Motor neuron (in vitro differentiated cells): ENCODE measurements around the gene SEMA5A. TPM values are rescaled to one million over a fixed set of nuclear protein-coding genes. Genes with fewer than 3 reads are reported as not detected.
"Not testable (repeated sequence)": the region's sequence is repeated elsewhere in the genome, so short reads cannot be mapped to it uniquely, and the experiment has no call there.

ENCODE experiments used
- ATAC-seq, 8 experiments: fragments of 200-7000 bp; cut with Tn5 transposase; replicated peaks in 6 of 8; 2 replicates each; pipeline ENCODE4 v1.8.0; 2021; ENCODE audit warnings: mild to moderate bottlenecking in 8 of 8, moderate library complexity in 8 of 8
- H3K27ac ChIP-seq, 2 donors: fragments of 250-450 bp; sonication (Bioruptor Pico); 2 replicates each; pipeline ENCODE4 v1.9.0; 2021; ENCODE audit warnings: antibody characterized with exemption in 2 of 2, mild to moderate bottlenecking in 2 of 2, moderate library complexity in 1 of 2
- H3K4me1 ChIP-seq, 2 donors: fragments of 250-450 bp; sonication (Bioruptor Pico); replicated peaks in 1 of 2; 2 replicates each; pipeline ENCODE4 v1.6.1; 2021; ENCODE audit warnings: antibody characterized with exemption in 2 of 2, mild to moderate bottlenecking in 2 of 2, moderate library complexity in 1 of 2
- H3K4me3 ChIP-seq, 5 donors: fragments of 250-450 bp; sonication (Bioruptor Pico); 2 replicates each; pipeline ENCODE4 v1.9.0; 2021; ENCODE audit warnings: antibody characterized with exemption in 5 of 5, mild to moderate bottlenecking in 5 of 5, moderate library complexity in 4 of 5
- WGBS, 10 experiments: fragments of 450-650 bp; shearing (Covaris generic); methylation state at CpG; one replicate each; pipeline ENCODE4 v1.0.0; 2022; 5-methylcytosine and 5-hydroxymethylcytosine counted together
- in situ Hi-C, 9 experiments: fragments of 400-800 bp; cut with MboI; loops; one replicate each; pipeline ENCODE4 v1.15.0; 2021; ENCODE audit warnings: low sequenced_read_pairs in 9 of 9, low pct_unique_long_range_greater_than_20kb in 2 of 9; ENCODE audit not compliant: unreplicated experiment in 9 of 9
- total RNA-seq, 8 experiments: library from RNA; unstranded; fragments of 300-600 nt; gene quantifications; 2 replicates each; pipeline versions ENCODE4 v1.2.3 to v1.2.4, GENCODE V29; 2022

The SEMA5A gene
- total RNA-seq, 8 experiments from 2014 or later: 0.73 to 98.5 (median 17.5) TPM

DNA sequence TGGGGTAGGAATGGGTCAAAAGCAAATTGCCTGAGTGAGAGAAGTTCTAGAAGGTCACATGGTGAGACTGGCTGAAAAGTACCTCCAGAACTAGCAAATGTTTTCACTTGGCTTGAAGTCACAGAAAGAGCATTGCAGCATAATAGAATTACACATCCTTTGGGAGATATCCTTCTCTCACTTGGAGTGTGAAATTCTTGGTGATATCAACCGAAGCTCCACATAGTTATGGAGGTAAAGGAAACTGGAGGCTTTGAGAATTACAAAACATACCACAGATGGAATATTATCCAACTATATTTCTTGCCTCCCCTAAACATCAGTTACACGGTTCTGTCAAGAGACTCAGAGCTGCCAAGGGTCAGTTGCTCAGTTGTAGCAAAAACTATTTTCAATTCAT is 182.4 kb downstream of the SEMA5A start:
- Histone ChIP-seq H3K27ac (no peak overlapping the region), H3K4me1 (peaks cover 4 to 5% of the 10 kb centered on the region in 2 donors), H3K4me3 (no peak overlapping the region)
- in situ Hi-C loops: loop anchor here in 1 of 9 experiments (25.0 kb wide), 1 partner anchor 174 kb away; the partner anchor contains the start of gene SEMA5A
- ATAC-seq: no peak
- 10 to 100% (median 87%) methylated on average over 1 to 2 of the region's 2 CpGs; no CpG with 5 or more reads in 2 of the 10 experiments for WGBS, 10 experiments

DNA sequence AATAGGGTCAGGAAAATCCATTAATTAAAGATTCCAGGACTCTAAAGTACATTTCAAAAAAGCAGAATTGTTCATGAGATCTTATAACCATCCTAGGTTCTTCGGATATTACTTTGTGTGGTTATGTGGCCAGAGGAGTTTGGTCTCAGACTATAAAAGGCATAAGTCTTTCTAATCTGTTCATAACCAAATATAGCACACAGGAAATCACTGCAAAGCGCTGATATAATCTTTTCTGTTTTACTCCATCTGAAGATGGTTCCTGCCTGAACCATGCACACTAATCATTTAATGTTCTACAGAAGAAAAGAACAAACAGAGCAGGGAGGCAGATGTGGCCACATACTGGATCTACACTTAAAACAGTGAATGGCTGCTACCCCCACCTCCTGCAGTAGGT is 182.8 kb downstream of the SEMA5A start:
- Histone ChIP-seq H3K27ac (no peak overlapping the region), H3K4me1 (peaks cover 4 to 5% of the 10 kb centered on the region in 2 donors), H3K4me3 (no peak overlapping the region)
- 43 to 75% (median 50%) methylated on average over 1 to 2 of the region's 2 CpGs; no CpG with 5 or more reads in 3 of the 10 experiments for WGBS, 10 experiments
- in situ Hi-C loops: loop anchor here in 1 of 9 experiments (25.0 kb wide), 1 partner anchor 174 kb away; the partner anchor contains the start of gene SEMA5A
- no peak for ATAC-seq

DNA sequence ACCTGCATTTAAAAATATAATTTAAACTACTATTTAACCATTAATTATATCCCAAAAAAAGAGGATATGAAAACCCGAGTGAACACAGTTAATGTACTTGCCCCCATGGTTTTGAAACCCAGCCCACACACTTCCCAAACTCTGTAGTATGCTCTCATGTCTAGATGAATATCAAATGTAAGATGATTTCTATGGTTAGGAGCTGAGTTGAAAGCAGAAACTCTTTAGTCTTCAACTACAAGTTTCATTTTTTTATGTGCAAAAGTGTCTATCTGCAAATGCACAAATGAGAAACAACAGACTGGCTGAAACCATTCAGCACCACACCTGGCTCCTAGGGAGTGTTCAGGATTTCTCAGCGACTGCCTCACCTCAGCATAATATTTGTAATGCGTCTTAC is 183.3 kb downstream of the SEMA5A start:
- 22 to 100% (median 91%) methylated on average over 1 to 3 of the region's 3 CpGs for WGBS, 10 experiments
- Histone ChIP-seq H3K27ac (no peak overlapping the region), H3K4me3 (no peak overlapping the region), H3K4me1 (peaks cover 4 to 5% of the 10 kb centered on the region in 2 donors)
- in situ Hi-C loops: loop anchor here in 1 of 9 experiments (25.0 kb wide), 1 partner anchor 175 kb away; the partner anchor contains the start of gene SEMA5A
- ATAC-seq: peak in 1 of 8 experiments; percentile 19

GRCh38 chr5:9361835-9362234 is 184.0 kb downstream of the SEMA5A start:
- peak in 2 of 8 experiments; percentile 38 to 41 for ATAC-seq
- in situ Hi-C loops: loop anchor here in 1 of 9 experiments (25.0 kb wide), 1 partner anchor 175 kb away; the partner anchor contains the start of gene SEMA5A
- 14 to 90% (median 66%) methylated on average over 1 to 6 of the region's 8 CpGs; no CpG with 5 or more reads in 2 of the 10 experiments for WGBS, 10 experiments
- H3K4me3 ChIP-seq: no peak overlapping the region
- peaks cover 4 to 5% of the 10 kb centered on the region in 2 donors for H3K4me1 ChIP-seq
- H3K27ac ChIP-seq: no peak overlapping the region

- Histone ChIP-seq H3K4me1 (peaks cover 0 to 7% of the 10 kb centered on the region in 2 donors), H3K27ac (no peak overlapping the region), H3K4me3 (no peak overlapping the region)
- 40 to 100% (median 96%) methylated on average over 1 to 2 of the region's 2 CpGs; no CpG with 5 or more reads in 1 of the 10 experiments for WGBS, 10 experiments
- in situ Hi-C loops: loop anchor here in 1 of 9 experiments (25.0 kb wide), 1 partner anchor 178 kb away; the partner anchor contains the start of gene SEMA5A
- ATAC-seq: peak in 3 of 8 experiments; percentile 59 to 91 (median 69)
Measured at GRCh38 chr5:9358961-9359685, 186.8 kb downstream of the SEMA5A start.

DNA sequence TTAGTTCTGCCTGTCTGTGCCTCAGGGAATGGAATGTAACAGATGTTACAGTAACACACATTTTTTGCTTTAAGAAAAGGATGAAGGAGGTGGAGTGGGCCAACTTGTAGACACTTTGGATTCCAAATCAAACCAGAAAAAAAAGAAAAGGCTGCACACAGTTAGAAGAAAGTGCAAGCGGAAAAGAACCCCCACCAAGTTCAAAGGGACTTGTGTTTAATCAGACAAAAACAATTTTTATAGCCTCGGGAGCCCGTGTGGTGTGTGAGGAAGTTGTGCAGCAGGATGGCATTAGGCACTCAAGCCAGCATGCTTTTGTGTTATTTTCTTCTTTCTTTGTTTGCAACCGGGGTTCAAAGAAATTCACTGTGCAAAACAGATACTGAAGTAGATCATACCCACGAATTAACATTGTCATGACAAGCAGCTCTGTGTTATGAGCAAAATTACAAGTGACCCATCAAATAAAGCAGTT is 189.5 kb downstream of the SEMA5A start:
- H3K27ac ChIP-seq: no peak overlapping the region
- 31 to 74% (median 56%) methylated on average over 2 to 5 of the region's 5 CpGs; no CpG with 5 or more reads in 3 of the 10 experiments for WGBS, 10 experiments
- in situ Hi-C loops: loop anchor here in 1 of 9 experiments (25.0 kb wide), 1 partner anchor 181 kb away; the partner anchor contains the start of gene SEMA5A
- H3K4me1 ChIP-seq: peaks cover 0 to 7% of the 10 kb centered on the region in 2 donors
- H3K4me3 ChIP-seq: no peak overlapping the region
- ATAC-seq: no peak

DNA sequence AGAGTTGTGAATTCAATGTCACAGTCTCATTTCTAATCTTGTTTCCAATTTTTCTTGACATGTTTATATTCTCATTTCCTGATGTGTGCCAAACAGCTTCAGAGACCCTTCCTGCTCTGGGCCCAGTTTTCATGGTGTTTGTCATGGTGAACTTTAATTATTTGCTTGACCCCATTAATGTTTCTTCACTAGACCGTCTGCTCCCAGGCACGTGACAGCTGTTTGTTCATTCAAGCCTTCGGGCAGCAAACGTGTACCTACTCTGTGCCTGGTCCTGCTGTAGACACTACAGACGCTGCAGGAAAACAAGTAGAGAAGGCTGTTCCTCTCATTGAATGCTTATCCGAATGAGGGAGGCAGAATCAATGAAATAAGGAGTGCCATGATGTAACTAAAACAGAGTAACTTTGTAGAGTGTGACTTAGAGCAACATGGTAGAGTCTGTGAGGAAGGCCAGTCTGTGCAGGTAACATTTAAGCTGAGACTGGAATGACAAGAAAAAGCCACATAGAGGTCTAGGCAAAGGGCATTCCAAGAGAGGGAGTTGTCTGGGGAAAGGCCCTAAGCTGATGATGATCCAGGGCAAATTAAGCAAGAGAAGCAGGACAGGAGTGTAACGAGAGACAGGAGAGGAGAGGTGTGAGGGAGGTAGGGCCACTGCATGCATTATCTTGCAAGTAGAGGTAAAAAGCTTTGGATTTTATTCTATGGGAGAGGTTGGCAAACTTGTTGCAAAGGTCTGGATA is 191.4 kb downstream of the SEMA5A start:
- H3K27ac ChIP-seq: no peak overlapping the region
- in situ Hi-C loops: loop anchor here in 1 of 9 experiments (25.0 kb wide), 1 partner anchor 183 kb away; the partner anchor contains the start of gene SEMA5A
- WGBS, 10 experiments: 61 to 100% (median 88%) methylated on average over 2 to 7 of the region's 7 CpGs; no CpG with 5 or more reads in 1 of the 10 experiments
- H3K4me1 ChIP-seq: peaks cover 0 to 7% of the 10 kb centered on the region in 2 donors
- H3K4me3 ChIP-seq: no peak overlapping the region
- ATAC-seq: no peak

DNA sequence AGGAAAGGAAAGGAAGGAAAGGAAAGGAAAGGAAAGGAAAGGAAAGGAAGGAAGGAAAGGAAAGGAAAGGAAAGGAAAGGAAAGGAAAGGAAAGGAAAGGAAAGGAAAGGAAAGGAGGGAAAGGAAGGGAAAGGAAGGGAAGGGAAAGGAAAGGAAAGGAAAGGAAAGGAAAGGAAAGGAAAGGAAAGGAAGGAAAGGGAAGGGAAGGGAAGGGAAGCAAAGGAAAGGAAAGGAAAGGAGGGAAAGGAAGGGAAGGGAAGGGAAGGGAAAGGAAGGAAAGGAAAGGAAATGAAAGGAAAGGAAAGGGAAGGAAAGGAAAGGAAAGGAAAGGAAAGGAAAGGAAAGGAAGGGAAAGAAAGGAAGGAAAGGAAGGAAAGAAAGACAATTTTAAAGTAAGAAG is 192.8 kb downstream of the SEMA5A start:
- H3K27ac ChIP-seq, H3K4me1 ChIP-seq, ATAC-seq, H3K4me3 ChIP-seq: not testable (repeated sequence)
- in situ Hi-C loops: loop anchor here in 1 of 9 experiments (25.0 kb wide), 1 partner anchor 184 kb away; the partner anchor contains the start of gene SEMA5A

GRCh38 chr5:9351546-9351945 is 194.3 kb downstream of the SEMA5A start:
- 78 to 100% (median 93%) methylated on average over 1 to 2 of the region's 2 CpGs; no CpG with 5 or more reads in 1 of the 10 experiments for WGBS, 10 experiments
- Histone ChIP-seq H3K4me3 (no peak overlapping the region), H3K4me1 (peaks cover 0 to 5% of the 10 kb centered on the region in 2 donors), H3K27ac (no peak overlapping the region)
- no peak for ATAC-seq
- in situ Hi-C loops: loop anchor here in 1 of 9 experiments (25.0 kb wide), 1 partner anchor 186 kb away; the partner anchor contains the start of gene SEMA5A

DNA sequence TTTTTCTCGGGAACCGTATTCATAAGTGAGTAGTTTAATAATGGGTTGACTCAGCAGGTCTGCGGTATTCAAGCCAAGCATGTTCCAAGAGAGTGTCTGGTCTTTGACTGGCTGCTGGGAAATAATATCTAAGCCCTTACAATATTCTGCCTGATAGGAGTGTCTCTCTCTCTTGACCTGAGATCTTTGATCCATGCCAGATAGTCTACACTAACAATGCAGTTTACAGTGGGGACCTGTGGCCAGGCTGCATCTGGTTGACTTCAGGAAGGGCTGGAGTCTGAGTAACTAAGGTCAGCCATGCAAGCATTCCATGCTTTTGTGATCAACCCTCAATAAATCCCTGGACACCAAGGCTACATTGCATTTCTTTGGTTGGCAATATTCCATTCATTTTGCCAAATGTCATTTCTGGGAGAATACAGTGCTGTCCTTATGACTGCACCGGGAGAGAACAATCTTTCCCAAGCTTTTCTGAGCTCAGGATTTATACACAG is 195.5 kb downstream of the SEMA5A start:
- H3K4me3 ChIP-seq: no peak overlapping the region
- in situ Hi-C loops: loop anchor here in 1 of 9 experiments (25.0 kb wide), 1 partner anchor 187 kb away; the partner anchor contains the start of gene SEMA5A
- peak in 2 of 8 experiments; percentile 67 to 72 for ATAC-seq
- H3K4me1 ChIP-seq: no peaks in the 10 kb centered on the region
- WGBS, 10 experiments: 0 to 92% (median 61%) methylated on average over 1 to 4 of the region's 4 CpGs; no CpG with 5 or more reads in 2 of the 10 experiments
- no peak overlapping the region for H3K27ac ChIP-seq

DNA sequence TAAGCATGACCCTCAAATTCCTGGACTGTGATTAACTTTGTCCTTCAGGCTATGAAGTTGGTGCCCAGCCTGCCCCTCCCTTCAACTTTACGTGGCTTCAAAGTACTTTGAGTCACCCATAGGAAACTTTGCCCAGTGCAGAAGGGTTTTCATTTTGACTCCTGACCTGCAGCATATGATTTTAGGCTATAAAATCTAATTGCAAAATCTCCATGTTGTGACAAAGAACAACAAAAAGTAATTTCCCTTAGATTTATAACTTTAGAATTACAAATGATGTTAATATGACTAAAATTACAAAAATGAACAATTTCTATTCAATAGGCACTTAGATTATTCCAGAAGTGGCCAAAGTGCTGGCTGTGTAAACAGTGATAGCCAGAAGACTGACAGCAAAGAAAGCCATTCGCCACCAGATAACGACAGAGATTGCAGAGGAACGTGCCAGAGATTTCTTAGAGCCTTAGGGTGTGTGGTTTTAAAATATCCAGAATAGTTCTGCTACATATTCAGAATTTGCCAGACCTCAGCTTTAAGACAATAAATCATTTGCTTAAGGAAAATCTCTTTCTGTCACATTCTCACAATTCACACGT is 197.4 kb downstream of the SEMA5A start:
- no peak overlapping the region for H3K27ac ChIP-seq

More for the DNA sequence above, 197.4 kb downstream of the SEMA5A start:
- peak in 3 of 8 experiments; percentile 64 to 72 (median 67) for ATAC-seq
- WGBS, 10 experiments: 0 to 95% (median 71%) methylated on average over 1 to 5 of the region's 5 CpGs; no CpG with 5 or more reads in 1 of the 10 experiments
- no peaks in the 10 kb centered on the region for H3K4me1 ChIP-seq
- no peak overlapping the region for H3K4me3 ChIP-seq
- in situ Hi-C loops: no loop called here
